Thymus (tissue), 11 donors: ENCODE measurements around the gene HBEGF. TPM values are rescaled to one million over a fixed set of nuclear protein-coding genes. Genes with fewer than 3 reads are reported as not detected.
A peak's percentile ranks its signal among the peaks of the same experiment; 100 is the strongest.

Source experiments
- DNase-seq, 9 donors: peaks; one replicate each; pipeline ENCODE4 v3.0.0-alpha.2; 2013; ENCODE audit warnings: low spot score in 9 of 9, low read depth in 6 of 9, missing footprints in 1 of 9
- H3K27ac ChIP-seq, 2 donors: one replicate each; pipeline ENCODE4 v1.5.1; 2013; ENCODE audit warnings: control low read depth in 1 of 2, low read depth in 1 of 2, low read length in 1 of 2, mild to moderate bottlenecking in 1 of 2, moderate library complexity in 1 of 2
- H3K27me3 ChIP-seq, 2 donors: one replicate each; pipeline ENCODE4 v1.5.1; 2013; ENCODE audit warnings: low read length in 1 of 2; ENCODE audit not compliant: control insufficient read depth in 2 of 2, insufficient read depth in 1 of 2
- H3K36me3 ChIP-seq, 2 donors: one replicate each; pipeline ENCODE4 v1.5.1; 2013; ENCODE audit warnings: low read length in 1 of 2, mild to moderate bottlenecking in 1 of 2, moderate library complexity in 1 of 2; ENCODE audit not compliant: control insufficient read depth in 2 of 2, insufficient read depth in 2 of 2
- H3K4me1 ChIP-seq, 2 donors: one replicate each; pipeline ENCODE4 v1.5.1; 2013; ENCODE audit warnings: low read length in 2 of 2; ENCODE audit not compliant: control insufficient read depth in 2 of 2, insufficient read depth in 2 of 2
- H3K4me3 ChIP-seq, 2 donors: one replicate each; pipeline ENCODE4 v1.5.1; 2013; ENCODE audit warnings: low read length in 2 of 2, control low read depth in 1 of 2, mild to moderate bottlenecking in 1 of 2
- H3K9me3 ChIP-seq, 2 donors: one replicate each; pipeline ENCODE4 v1.5.1; 2013; ENCODE audit warnings: low read length in 1 of 2, mild to moderate bottlenecking in 1 of 2; ENCODE audit not compliant: control insufficient read depth in 2 of 2, insufficient read depth in 1 of 2
- WGBS: extraction: QIAGEN DNeasy Blood & Tissue Kit; methylation state at CpG from one replicate; pipeline ENCODE4 v1.1.7; 2013; 5-methylcytosine and 5-hydroxymethylcytosine counted together
- polyA plus RNA-seq: library from polyadenylated mRNA; stranded (reverse); fragments of 200-250 nt; gene quantifications from one replicate; pipeline ENCODE4 v1.2.3, GENCODE V29; 2013
- total RNA-seq: library from RNA; stranded (reverse); fragments of 120-200 nt; gene quantifications from one replicate; pipeline ENCODE4 v1.2.4, GENCODE V29; 2013
- donor health status: healthy.

The HBEGF gene
- total and polyA plus RNA-seq, 2 donors: 1.7 to 4.2 TPM

- Histone ChIP-seq H3K4me1 (no peaks in the 10 kb centered on the region), H3K27me3 (no peaks in the 10 kb centered on the region), H3K9me3 (no peaks in the 10 kb centered on the region), H3K27ac (no peak overlapping the region), H3K36me3 (no peaks in the 10 kb centered on the region), H3K4me3 (no peak overlapping the region)
- WGBS: 97% methylated on average over 4 of the region's 4 CpGs
- no peak for DNase-seq
Measured at GRCh38 chr5:140381351-140381750, 34.9 kb upstream of the HBEGF start.

- WGBS: 34% methylated on average over 2 of the region's 2 CpGs
- H3K9me3 ChIP-seq: no peaks in the 10 kb centered on the region
- no peak overlapping the region for H3K4me3 ChIP-seq
- no peak overlapping the region for H3K27ac ChIP-seq
- H3K4me1 ChIP-seq: no peaks in the 10 kb centered on the region
- H3K36me3 ChIP-seq: no peaks in the 10 kb centered on the region
- DNase-seq: peak in 6 of 9 donors; percentile 26 to 57 (median 38)
- no peaks in the 10 kb centered on the region for H3K27me3 ChIP-seq
Measured at GRCh38 chr5:140372971-140373487, 26.6 kb upstream of the HBEGF start.

GRCh38 chr5:140371356-140372151 lies 25.2 kb upstream of the HBEGF start:
- WGBS: 95% methylated on average over 3 of the region's 3 CpGs
- no peak for DNase-seq
- Histone ChIP-seq H3K4me1 (no peaks in the 10 kb centered on the region), H3K9me3 (no peaks in the 10 kb centered on the region), H3K27ac (no peak overlapping the region), H3K36me3 (no peaks in the 10 kb centered on the region), H3K27me3 (no peaks in the 10 kb centered on the region), H3K4me3 (no peak overlapping the region)

GRCh38 chr5:140367256-140368013 lies 21.0 kb upstream of the HBEGF start:
- Histone ChIP-seq H3K4me3 (no peak overlapping the region), H3K4me1 (peaks cover 0 to 5% of the 10 kb centered on the region in 2 donors), H3K36me3 (no peaks in the 10 kb centered on the region), H3K9me3 (no peaks in the 10 kb centered on the region), H3K27ac (no peak overlapping the region), H3K27me3 (peaks cover 0 to 5% of the 10 kb centered on the region in 2 donors)
- WGBS: 93% methylated on average over 8 of the region's 8 CpGs
- no peak for DNase-seq

- no peak for DNase-seq
- peaks cover 0 to 5% of the 10 kb centered on the region in 2 donors for H3K4me1 ChIP-seq
- H3K27ac ChIP-seq: no peak overlapping the region
- no peaks in the 10 kb centered on the region for H3K36me3 ChIP-seq
- WGBS: 94% methylated on average over 7 of the region's 7 CpGs
- H3K9me3 ChIP-seq: no peaks in the 10 kb centered on the region
- H3K4me3 ChIP-seq: no peak overlapping the region
- H3K27me3 ChIP-seq: peaks cover 0 to 5% of the 10 kb centered on the region in 2 donors
Measured at GRCh38 chr5:140366589-140367255, 20.3 kb upstream of the HBEGF start.

- no peak for DNase-seq
- H3K9me3 ChIP-seq: no peaks in the 10 kb centered on the region
- no peak overlapping the region for H3K4me3 ChIP-seq
- H3K4me1 ChIP-seq: peaks cover 0 to 5% of the 10 kb centered on the region in 2 donors
- H3K27ac ChIP-seq: no peak overlapping the region
- peaks cover 0 to 5% of the 10 kb centered on the region in 2 donors for H3K27me3 ChIP-seq
- no peaks in the 10 kb centered on the region for H3K36me3 ChIP-seq
- 97% methylated on average over 4 of the region's 4 CpGs for WGBS
Measured at GRCh38 chr5:140365941-140366340, 19.5 kb upstream of the HBEGF start.

GRCh38 chr5:140365282-140365681 lies 18.9 kb upstream of the HBEGF start:
- no peak for DNase-seq
- H3K9me3 ChIP-seq: no peaks in the 10 kb centered on the region
- H3K4me3 ChIP-seq: no peak overlapping the region
- H3K4me1 ChIP-seq: peaks cover 0 to 5% of the 10 kb centered on the region in 2 donors
- H3K27ac ChIP-seq: no peak overlapping the region
- WGBS: 70% methylated on average over 3 of the region's 3 CpGs
- H3K27me3 ChIP-seq: peaks cover 0 to 5% of the 10 kb centered on the region in 2 donors
- no peaks in the 10 kb centered on the region for H3K36me3 ChIP-seq

GRCh38 chr5:140364472-140364765 lies 18.0 kb upstream of the HBEGF start:
- Histone ChIP-seq H3K4me1 (peaks cover 0 to 5% of the 10 kb centered on the region in 2 donors), H3K27me3 (peaks cover 0 to 5% of the 10 kb centered on the region in 2 donors), H3K36me3 (no peaks in the 10 kb centered on the region), H3K9me3 (no peaks in the 10 kb centered on the region), H3K4me3 (no peak overlapping the region), H3K27ac (no peak overlapping the region)
- no peak for DNase-seq
- WGBS: 97% methylated on average over 3 of the region's 3 CpGs
